ENCODE measurements around the gene PCK1. TPM values are rescaled to one million over a fixed set of nuclear protein-coding genes. Genes with fewer than 3 reads are reported as not detected.

PCK1 gene
- total RNA-seq, 4 donors from 2014 or later, result 0.10 to 3.2 (median 1.7) TPM

GRCh38 chr20:57571782-57572416 is 11.0 kb downstream of the PCK1 start:
- peaks cover 5 to 17% (median 7%) of the 10 kb centered on the region in 3 donors for H3K27me3 ChIP-seq
- H3K4me1 ChIP-seq, result no peaks in the 10 kb centered on the region
- TF ChIP-seq POLR2A (IDR thresholded peaks at IDR 0.05) (no peak), CTCF (IDR thresholded peaks at IDR 0.05 in 4 of 5, conservative IDR thresholded peaks at IDR 0.05 in 1 of 5) (no peak)
- in situ Hi-C loops (cut with MboI; ENCODE audit: low sequenced_read_pairs in 4 of 4) (no loop called here), intact Hi-C loops (cut with DNase I; ENCODE audit: low total_unique reads) (no loop called here)
- no peaks in the 10 kb centered on the region for H3K36me3 ChIP-seq
- no peak for DNase-seq
- no peak overlapping the region for H3K27ac ChIP-seq
- ATAC-seq, result no peak
- H3K9me3 ChIP-seq, result no peaks in the 10 kb centered on the region
- no peak overlapping the region for H3K4me3 ChIP-seq

- H3K9me3 ChIP-seq, result no peaks in the 10 kb centered on the region
- no peak for ATAC-seq
- no peaks in the 10 kb centered on the region for H3K4me1 ChIP-seq
- no peak for DNase-seq
- H3K27ac ChIP-seq, result no peak overlapping the region
- TF ChIP-seq POLR2A (IDR thresholded peaks at IDR 0.05) (no peak), CTCF (IDR thresholded peaks at IDR 0.05 in 4 of 5, conservative IDR thresholded peaks at IDR 0.05 in 1 of 5) (no peak)
- no peaks in the 10 kb centered on the region for H3K36me3 ChIP-seq
- no peak overlapping the region for H3K4me3 ChIP-seq
- in situ Hi-C loops (cut with MboI; ENCODE audit: low sequenced_read_pairs in 4 of 4), result no loop called here
- intact Hi-C loops (cut with DNase I; ENCODE audit: low total_unique reads), result no loop called here
- H3K27me3 ChIP-seq, result peaks cover 0 to 14% (median 13%) of the 10 kb centered on the region in 3 donors
Measured at GRCh38 chr20:57573242-57573641, 12.3 kb downstream of the PCK1 start.

- intact Hi-C loops (cut with DNase I; ENCODE audit: low total_unique reads) (no loop called here), in situ Hi-C loops (cut with MboI; ENCODE audit: low sequenced_read_pairs in 4 of 4) (no loop called here)
- H3K36me3 ChIP-seq, result no peaks in the 10 kb centered on the region
- DNase-seq (no peak), ATAC-seq (no peak)
- no peaks in the 10 kb centered on the region for H3K4me1 ChIP-seq
- no peak for TF ChIP-seq POLR2A (IDR thresholded peaks at IDR 0.05)
- no peak for TF ChIP-seq CTCF (IDR thresholded peaks at IDR 0.05 in 4 of 5, conservative IDR thresholded peaks at IDR 0.05 in 1 of 5)
- H3K4me3 ChIP-seq, result no peak overlapping the region
- H3K9me3 ChIP-seq, result no peaks in the 10 kb centered on the region
- no peak overlapping the region for H3K27ac ChIP-seq
- peaks cover 0 to 19% (median 14%) of the 10 kb centered on the region in 3 donors for H3K27me3 ChIP-seq
Measured at GRCh38 chr20:57573894-57574293, 13.0 kb downstream of the PCK1 start.

- in situ Hi-C loops (cut with MboI; ENCODE audit: low sequenced_read_pairs in 4 of 4), result no loop called here
- Histone ChIP-seq H3K27me3 (peaks cover 6 to 23% (median 20%) of the 10 kb centered on the region in 3 donors), H3K9me3 (no peaks in the 10 kb centered on the region), H3K27ac (no peak overlapping the region), H3K36me3 (no peaks in the 10 kb centered on the region), H3K4me3 (no peak overlapping the region), H3K4me1 (no peaks in the 10 kb centered on the region)
- no peak for DNase-seq
- intact Hi-C loops (cut with DNase I; ENCODE audit: low total_unique reads), result no loop called here
- no peak for ATAC-seq
- TF ChIP-seq CTCF (IDR thresholded peaks at IDR 0.05 in 4 of 5, conservative IDR thresholded peaks at IDR 0.05 in 1 of 5), result no peak
- TF ChIP-seq POLR2A (IDR thresholded peaks at IDR 0.05), result no peak
Measured at GRCh38 chr20:57574954-57575353, 14.0 kb downstream of the PCK1 start.

- Histone ChIP-seq H3K36me3 (no peaks in the 10 kb centered on the region), H3K27me3 (peaks cover 10 to 29% (median 20%) of the 10 kb centered on the region in 3 donors), H3K4me1 (no peaks in the 10 kb centered on the region), H3K4me3 (no peak overlapping the region), H3K9me3 (no peaks in the 10 kb centered on the region), H3K27ac (no peak overlapping the region)
- intact Hi-C loops (cut with DNase I; ENCODE audit: low total_unique reads), result no loop called here
- no peak for DNase-seq
- in situ Hi-C loops (cut with MboI; ENCODE audit: low sequenced_read_pairs in 4 of 4), result no loop called here
- no peak for TF ChIP-seq POLR2A (IDR thresholded peaks at IDR 0.05)
- no peak for TF ChIP-seq CTCF (IDR thresholded peaks at IDR 0.05 in 4 of 5, conservative IDR thresholded peaks at IDR 0.05 in 1 of 5)
- no peak for ATAC-seq
Measured at GRCh38 chr20:57576002-57576401, 15.1 kb downstream of the PCK1 start.

Measured in gastrocnemius medialis (tissue), 4 donors.